Lower leg skin (tissue), 3 donors: ENCODE measurements around the gene ETS1.

ENCODE experiments used
- CTCF ChIP-seq, 3 donors: fragments of 450-650 bp; IDR thresholded peaks; one replicate each; pipeline ENCODE4 v1.5.1; 2016; ENCODE audit warnings: antibody characterized with exemption in 3 of 3, mild to moderate bottlenecking in 3 of 3, moderate library complexity in 2 of 3
- POLR2A ChIP-seq, 2 donors: fragments of 450-650 bp; IDR thresholded peaks; one replicate each; pipeline ENCODE4 v1.6.1; 2016 to 2017; ENCODE audit warnings: antibody characterized with exemption in 2 of 2, mild to moderate bottlenecking in 1 of 2, moderate library complexity in 1 of 2

GRCh38 chr11:128480066-128480465, 107.3 kb downstream of the ETS1 start:
- TF ChIP-seq POLR2A (IDR thresholded peaks at IDR 0.05), result no peak
- TF ChIP-seq CTCF (IDR thresholded peaks at IDR 0.05), result no peak
